K562 (cell line): ENCODE measurements around the gene USP46. TPM values are rescaled to one million over a fixed set of nuclear protein-coding genes. Genes with fewer than 3 reads are reported as not detected.

Experiments
- KDM5B ChIP-seq: fragments of 200-600 bp; sonication (generic); IDR thresholded peaks from 2 replicates; pipeline ENCODE4 v1.6.1; 2012; ENCODE audit warnings: low read depth, mild to moderate bottlenecking, moderate library complexity, low read length, control low read depth, inconsistent platforms; ENCODE audit not compliant: insufficient replicate concordance
- RBFOX2 ChIP-seq: fragments of 200-400 bp; formaldehyde crosslinking; IDR thresholded peaks from 2 replicates; pipeline ENCODE4 v1.6.1; 2017; ENCODE audit warnings: low read depth, mild to moderate bottlenecking, low read length, moderate library complexity
- SAP30 ChIP-seq: fragments of 200-600 bp; sonication (generic); IDR thresholded peaks from 2 replicates; pipeline ENCODE4 v1.6.1; 2012; ENCODE audit warnings: borderline replicate concordance, low read depth, mild to moderate bottlenecking, moderate library complexity, low read length, control low read depth, inconsistent platforms; ENCODE audit not compliant: insufficient read depth, poor library complexity, severe bottlenecking
- TBL1XR1 ChIP-seq, 2 experiments: IDR thresholded peaks; 2 replicates each; pipeline ENCODE4 v1.6.1; 2012; ENCODE audit warnings: improper control_type of control experiment in 2 of 2, low read length in 2 of 2, mild to moderate bottlenecking in 1 of 2
- XRCC3 ChIP-seq: fragments of 450-650 bp; IDR thresholded peaks from 2 replicates; pipeline ENCODE4 v1.6.1; 2017; ENCODE audit warnings: mild to moderate bottlenecking, moderate library complexity
- ZNF77 ChIP-seq: fragments of 250-450 bp; sonication (Bioruptor Pico); IDR thresholded peaks from 2 replicates; pipeline ENCODE4 v1.5.0; 2020
- ZNF830 ChIP-seq: fragments of 250-450 bp; sonication (Bioruptor Pico); IDR thresholded peaks from 2 replicates; pipeline ENCODE4 v1.5.0; 2021; ENCODE audit warnings: mild to moderate bottlenecking
- polyA plus RNA-seq, 8 experiments: library from polyadenylated mRNA; depleted of rRNA in 4 of 8; stranded (reverse) in 5 of 8; unstranded in 3 of 8; fragments of >200 nt; fragmentation: Nextera tagmentation in 2 of 8; fragmentation: Illumina TruSeq in 1 of 8; extraction: Ambion mirVana in 2 of 8; extraction: Trizol in 1 of 8; gene quantifications; 2 replicates each; pipeline versions ENCODE4 v1.2.1 to v1.2.3, GENCODE V29; 2011 to 2014; ENCODE audit warnings: inconsistent platforms in 1 of 8, missing spikeins in 1 of 8
- total RNA-seq, 7 experiments: library from RNA; depleted of rRNA in 6 of 7; stranded (reverse); fragments of >200 nt in 6 of 7; fragmentation: Illumina TruSeq in 2 of 7; extraction: Trizol in 2 of 7; gene quantifications; 2 replicates each; pipeline versions ENCODE4 v1.2.1 to v1.2.3, GENCODE V29; 2011 to 2021; ENCODE audit warnings: low replicate concordance in 1 of 7
- TF ChIP-seq, protein P1 (sequence below): fragments of 250-450 bp; sonication (Bioruptor Pico); IDR thresholded peaks from 2 replicates; pipeline ENCODE4 v1.4.0; 2020
- TF ChIP-seq, protein P2 (sequence below): sonication (generic); formaldehyde crosslinking; IDR thresholded peaks from 2 replicates; pipeline ENCODE4 v1.8.0; 2022; ENCODE audit warnings: missing genetic modification reagents, mild to moderate bottlenecking, borderline replicate concordance
- TF ChIP-seq, protein P3 (sequence below), 2 experiments: fragments of 450-650 bp; IDR thresholded peaks; 2 replicates each; pipeline ENCODE4 v1.6.1; 2016; ENCODE audit warnings: mild to moderate bottlenecking in 2 of 2, borderline replicate concordance in 1 of 2, low read depth in 1 of 2, moderate library complexity in 1 of 2

Gene USP46
- total and polyA plus RNA-seq, 9 of the 15 experiments (the other 6 are each of a cell fraction or from before 2014, with no cell fraction given) = 3.0 to 11.7 (median 8.4) TPM

DNA sequence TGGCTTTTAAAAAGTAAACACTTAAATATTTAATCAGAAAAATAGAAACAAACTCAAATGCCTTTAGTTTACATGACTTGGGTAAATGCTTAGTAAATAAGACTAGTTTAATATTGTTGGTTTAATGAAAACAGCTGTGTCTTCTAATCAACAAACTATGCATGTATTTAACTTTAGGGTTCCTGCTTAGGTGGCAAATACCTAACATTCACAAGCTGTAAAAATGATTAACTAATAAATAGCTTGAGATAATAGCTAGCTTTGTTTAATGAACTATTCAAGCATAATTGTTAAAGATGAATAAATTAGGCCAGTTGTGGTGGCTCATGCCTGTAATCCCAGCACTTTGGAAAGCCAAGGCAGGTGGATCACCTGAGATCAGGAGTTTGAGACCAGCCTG is 30.0 kb upstream of the USP46 start (continued):
- TF ChIP-seq, protein P1, sequence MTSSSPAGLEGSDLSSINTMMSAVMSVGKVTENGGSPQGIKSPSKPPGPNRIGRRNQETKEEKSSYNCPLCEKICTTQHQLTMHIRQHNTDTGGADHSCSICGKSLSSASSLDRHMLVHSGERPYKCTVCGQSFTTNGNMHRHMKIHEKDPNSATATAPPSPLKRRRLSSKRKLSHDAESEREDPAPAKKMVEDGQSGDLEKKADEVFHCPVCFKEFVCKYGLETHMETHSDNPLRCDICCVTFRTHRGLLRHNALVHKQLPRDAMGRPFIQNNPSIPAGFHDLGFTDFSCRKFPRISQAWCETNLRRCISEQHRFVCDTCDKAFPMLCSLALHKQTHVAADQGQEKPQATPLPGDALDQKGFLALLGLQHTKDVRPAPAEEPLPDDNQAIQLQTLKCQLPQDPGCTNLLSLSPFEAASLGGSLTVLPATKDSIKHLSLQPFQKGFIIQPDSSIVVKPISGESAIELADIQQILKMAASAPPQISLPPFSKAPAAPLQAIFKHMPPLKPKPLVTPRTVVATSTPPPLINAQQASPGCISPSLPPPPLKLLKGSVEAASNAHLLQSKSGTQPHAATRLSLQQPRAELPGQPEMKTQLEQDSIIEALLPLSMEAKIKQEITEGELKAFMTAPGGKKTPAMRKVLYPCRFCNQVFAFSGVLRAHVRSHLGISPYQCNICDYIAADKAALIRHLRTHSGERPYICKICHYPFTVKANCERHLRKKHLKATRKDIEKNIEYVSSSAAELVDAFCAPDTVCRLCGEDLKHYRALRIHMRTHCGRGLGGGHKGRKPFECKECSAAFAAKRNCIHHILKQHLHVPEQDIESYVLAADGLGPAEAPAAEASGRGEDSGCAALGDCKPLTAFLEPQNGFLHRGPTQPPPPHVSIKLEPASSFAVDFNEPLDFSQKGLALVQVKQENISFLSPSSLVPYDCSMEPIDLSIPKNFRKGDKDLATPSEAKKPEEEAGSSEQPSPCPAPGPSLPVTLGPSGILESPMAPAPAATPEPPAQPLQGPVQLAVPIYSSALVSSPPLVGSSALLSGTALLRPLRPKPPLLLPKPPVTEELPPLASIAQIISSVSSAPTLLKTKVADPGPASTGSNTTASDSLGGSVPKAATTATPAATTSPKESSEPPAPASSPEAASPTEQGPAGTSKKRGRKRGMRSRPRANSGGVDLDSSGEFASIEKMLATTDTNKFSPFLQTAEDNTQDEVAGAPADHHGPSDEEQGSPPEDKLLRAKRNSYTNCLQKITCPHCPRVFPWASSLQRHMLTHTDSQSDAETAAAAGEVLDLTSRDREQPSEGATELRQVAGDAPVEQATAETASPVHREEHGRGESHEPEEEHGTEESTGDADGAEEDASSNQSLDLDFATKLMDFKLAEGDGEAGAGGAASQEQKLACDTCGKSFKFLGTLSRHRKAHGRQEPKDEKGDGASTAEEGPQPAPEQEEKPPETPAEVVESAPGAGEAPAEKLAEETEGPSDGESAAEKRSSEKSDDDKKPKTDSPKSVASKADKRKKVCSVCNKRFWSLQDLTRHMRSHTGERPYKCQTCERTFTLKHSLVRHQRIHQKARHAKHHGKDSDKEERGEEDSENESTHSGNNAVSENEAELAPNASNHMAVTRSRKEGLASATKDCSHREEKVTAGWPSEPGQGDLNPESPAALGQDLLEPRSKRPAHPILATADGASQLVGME (CRISPR knock-in tag) = no peak
- TF ChIP-seq TBL1XR1 (IDR thresholded peaks at IDR 0.05; ENCODE audit: low read length in 2 of 2) (no peak), ZNF77 (CRISPR knock-in tag) (no peak), XRCC3 (no peak), SAP30 (no peak), RBFOX2 (no peak), KDM5B (no peak), ZNF830 (CRISPR knock-in tag) (no peak)
- TF ChIP-seq, protein P2, sequence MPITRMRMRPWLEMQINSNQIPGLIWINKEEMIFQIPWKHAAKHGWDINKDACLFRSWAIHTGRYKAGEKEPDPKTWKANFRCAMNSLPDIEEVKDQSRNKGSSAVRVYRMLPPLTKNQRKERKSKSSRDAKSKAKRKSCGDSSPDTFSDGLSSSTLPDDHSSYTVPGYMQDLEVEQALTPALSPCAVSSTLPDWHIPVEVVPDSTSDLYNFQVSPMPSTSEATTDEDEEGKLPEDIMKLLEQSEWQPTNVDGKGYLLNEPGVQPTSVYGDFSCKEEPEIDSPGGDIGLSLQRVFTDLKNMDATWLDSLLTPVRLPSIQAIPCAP (CRISPR knock-in tag) = no peak
- TF ChIP-seq, protein P3, sequence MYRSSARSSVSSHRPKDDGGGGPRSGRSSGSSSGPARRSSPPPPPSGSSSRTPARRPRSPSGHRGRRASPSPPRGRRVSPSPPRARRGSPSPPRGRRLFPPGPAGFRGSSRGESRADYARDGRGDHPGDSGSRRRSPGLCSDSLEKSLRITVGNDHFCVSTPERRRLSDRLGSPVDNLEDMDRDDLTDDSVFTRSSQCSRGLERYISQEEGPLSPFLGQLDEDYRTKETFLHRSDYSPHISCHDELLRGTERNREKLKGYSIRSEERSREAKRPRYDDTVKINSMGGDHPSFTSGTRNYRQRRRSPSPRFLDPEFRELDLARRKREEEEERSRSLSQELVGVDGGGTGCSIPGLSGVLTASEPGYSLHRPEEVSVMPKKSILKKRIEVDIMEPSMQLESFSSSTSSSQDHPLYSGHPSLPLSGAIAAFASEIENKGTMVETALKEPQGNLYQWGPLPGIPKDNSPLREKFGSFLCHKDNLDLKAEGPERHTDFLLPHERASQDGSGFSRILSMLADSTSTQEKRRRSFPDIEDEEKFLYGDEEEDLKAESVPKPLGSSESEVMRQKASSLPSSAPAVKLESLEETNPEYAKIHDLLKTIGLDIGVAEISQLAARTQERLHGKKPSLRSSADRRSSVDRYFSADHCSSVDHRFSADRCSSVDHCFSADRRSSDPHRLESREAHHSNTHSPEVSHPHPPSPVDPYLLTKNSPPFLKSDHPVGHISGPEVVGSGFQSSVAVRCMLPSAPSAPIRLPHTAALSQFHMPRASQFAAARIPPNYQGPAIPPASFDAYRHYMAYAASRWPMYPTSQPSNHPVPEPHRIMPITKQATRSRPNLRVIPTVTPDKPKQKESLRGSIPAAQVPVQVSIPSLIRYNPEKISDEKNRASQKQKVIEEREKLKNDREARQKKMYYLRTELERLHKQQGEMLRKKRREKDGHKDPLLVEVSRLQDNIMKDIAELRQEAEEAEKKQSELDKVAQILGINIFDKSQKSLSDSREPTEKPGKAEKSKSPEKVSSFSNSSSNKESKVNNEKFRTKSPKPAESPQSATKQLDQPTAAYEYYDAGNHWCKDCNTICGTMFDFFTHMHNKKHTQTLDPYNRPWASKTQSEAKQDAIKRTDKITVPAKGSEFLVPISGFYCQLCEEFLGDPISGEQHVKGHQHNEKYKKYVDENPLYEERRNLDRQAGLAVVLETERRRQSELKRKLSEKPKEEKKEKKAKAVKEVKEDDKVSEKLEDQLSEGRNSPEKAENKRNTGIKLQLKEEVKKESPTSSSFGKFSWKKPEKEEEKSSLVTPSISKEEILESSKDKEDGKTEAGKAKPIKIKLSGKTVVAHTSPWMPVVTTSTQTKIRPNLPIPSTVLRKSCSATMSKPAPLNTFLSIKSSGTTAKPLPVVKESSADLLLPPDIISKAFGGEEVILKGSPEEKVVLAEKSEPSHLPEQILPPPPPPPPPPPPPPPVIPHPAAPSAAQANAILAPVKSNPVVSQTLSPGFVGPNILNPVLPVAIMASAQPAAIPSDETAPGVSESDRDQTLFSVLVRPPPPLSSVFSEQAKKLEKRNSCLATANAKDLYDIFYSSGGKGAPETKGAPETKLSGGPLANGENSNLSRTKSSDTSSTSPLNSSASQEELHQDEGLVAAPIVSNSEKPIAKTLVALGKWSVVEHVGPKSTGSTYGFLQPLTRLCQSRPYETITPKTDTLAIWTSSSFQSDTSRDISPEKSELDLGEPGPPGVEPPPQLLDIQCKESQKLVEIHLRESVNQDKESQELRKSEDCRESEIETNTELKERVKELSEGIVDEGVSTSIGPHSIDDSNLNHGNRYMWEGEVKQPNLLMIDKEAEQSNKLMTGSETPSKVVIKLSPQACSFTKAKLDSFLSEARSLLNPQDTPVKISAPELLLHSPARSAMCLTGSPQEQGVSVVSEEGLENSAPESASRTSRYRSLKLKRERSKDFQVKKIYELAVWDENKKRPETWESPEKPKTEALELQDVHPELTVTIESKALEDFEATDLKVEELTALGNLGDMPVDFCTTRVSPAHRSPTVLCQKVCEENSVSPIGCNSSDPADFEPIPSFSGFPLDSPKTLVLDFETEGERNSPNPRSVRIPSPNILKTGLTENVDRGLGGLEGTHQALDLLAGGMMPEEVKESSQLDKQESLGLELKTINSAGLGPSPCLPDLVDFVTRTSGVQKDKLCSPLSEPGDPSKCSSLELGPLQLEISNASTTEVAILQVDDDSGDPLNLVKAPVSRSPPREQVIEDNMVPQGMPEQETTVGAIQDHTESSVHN (IDR thresholded peaks at IDR 0.05; ENCODE audit: borderline replicate concordance in 1 of 2, low read depth in 1 of 2) = no peak
